HepG2 (cell line): ENCODE data around the gene UTRN.

Source experiments
- BRCA1 ChIP-seq: sonication (generic); formaldehyde crosslinking; IDR thresholded peaks from 2 replicates; pipeline ENCODE4 v1.4.0; 2020; ENCODE audit warnings: missing genetic modification reagents
- HCFC1 ChIP-seq: fragments of 150-350 bp; IDR thresholded peaks from 2 replicates; pipeline ENCODE4 v1.6.1; 2014; ENCODE audit warnings: low read depth, low read length
- HDAC2 ChIP-seq: sonication (generic); formaldehyde crosslinking; IDR thresholded peaks from 2 replicates; pipeline ENCODE4 v1.4.0; 2020; ENCODE audit warnings: missing genetic modification reagents
- HNF4G ChIP-seq, 2 experiments: sonication (generic) in 1 of 2; formaldehyde crosslinking in 1 of 2; IDR thresholded peaks; 2 replicates each; pipeline versions ENCODE4 v1.4.0 to v1.6.1; 2011 to 2020; ENCODE audit warnings: borderline replicate concordance in 2 of 2, low read depth in 2 of 2, mild to moderate bottlenecking in 2 of 2, low read length in 1 of 2, missing genetic modification reagents in 1 of 2, moderate library complexity in 1 of 2
- JUN ChIP-seq: sonication (generic); formaldehyde crosslinking; IDR thresholded peaks from 2 replicates; pipeline ENCODE4 v1.4.0; 2020; ENCODE audit warnings: mild to moderate bottlenecking, missing genetic modification reagents
- MYC ChIP-seq: sonication (generic); formaldehyde crosslinking; IDR thresholded peaks from 2 replicates; pipeline ENCODE4 v1.9.0; 2021; ENCODE audit warnings: missing genetic modification reagents, borderline replicate concordance
- PRDM15 ChIP-seq: sonication (generic); formaldehyde crosslinking; IDR thresholded peaks from 2 replicates; pipeline ENCODE4 v1.4.0; 2020; ENCODE audit warnings: missing genetic modification reagents
- RELA ChIP-seq: sonication (generic); formaldehyde crosslinking; IDR thresholded peaks from 2 replicates; pipeline ENCODE4 v1.4.0; 2020; ENCODE audit warnings: missing genetic modification reagents
- USF2 ChIP-seq, 2 experiments: sonication (generic) in 1 of 2; formaldehyde crosslinking in 1 of 2; IDR thresholded peaks; 2 replicates each; pipeline versions ENCODE4 v1.5.1 to v1.6.1; 2011 to 2020; ENCODE audit warnings: borderline replicate concordance in 1 of 2, low read depth in 1 of 2, low read length in 1 of 2, mild to moderate bottlenecking in 1 of 2, missing genetic modification reagents in 1 of 2, moderate library complexity in 1 of 2
- ZZZ3 ChIP-seq: sonication (generic); formaldehyde crosslinking; IDR thresholded peaks from 2 replicates; pipeline ENCODE4 v1.4.0; 2020; ENCODE audit warnings: missing genetic modification reagents, mild to moderate bottlenecking, borderline replicate concordance

DNA sequence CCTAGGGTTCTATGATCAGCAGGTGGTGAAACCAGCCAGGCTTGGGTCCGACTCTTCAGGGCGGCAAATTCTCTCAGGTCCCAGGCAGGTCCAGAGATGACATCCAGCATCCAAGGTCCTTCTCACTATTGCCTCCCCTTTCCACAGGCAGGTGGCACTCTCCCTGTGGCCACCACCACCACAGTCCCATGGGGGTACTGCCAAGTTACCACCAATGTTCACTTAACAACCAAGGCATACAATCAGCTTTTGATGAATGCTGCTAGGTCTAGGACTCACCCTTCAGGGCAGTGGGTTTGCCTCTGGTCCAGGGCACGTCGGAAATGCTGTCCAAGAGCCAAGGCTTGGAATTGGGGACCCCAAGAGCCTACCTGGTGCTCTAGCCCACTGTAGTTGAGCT is 40.4 kb upstream of the UTRN start:
- TF ChIP-seq HNF4G (IDR thresholded peaks at IDR 0.05; ENCODE audit: borderline replicate concordance, low read depth, low read length) (no peak), HNF4G (CRISPR knock-in tag; IDR thresholded peaks at IDR 0.05; ENCODE audit: borderline replicate concordance, low read depth) (no peak), USF2 (IDR thresholded peaks at IDR 0.05; ENCODE audit: low read depth, low read length) (no peak), USF2 (CRISPR knock-in tag; IDR thresholded peaks at IDR 0.05; ENCODE audit: borderline replicate concordance) (no peak), MYC (no peak), HCFC1 (no peak), JUN (no peak), ZZZ3 (CRISPR knock-in tag) (no peak), BRCA1 (CRISPR knock-in tag) (no peak), RELA (CRISPR knock-in tag) (no peak), PRDM15 (no peak), HDAC2 (CRISPR knock-in tag) (no peak)
